Gastroesophageal sphincter (tissue), 4 donors: Measurements from ENCODE around the gene TRAPPC2L. TPM values are rescaled to one million over a fixed set of nuclear protein-coding genes. Genes with fewer than 3 reads are reported as not detected.

Experiments used
- ATAC-seq: fragments of 150-250 bp; one replicate; pipeline ENCODE4 v1.9.1; 2016; ENCODE audit warnings: mild to moderate bottlenecking, moderate library complexity
- H3K27ac ChIP-seq, 4 donors: fragments of 200-600 bp; sonication (generic) in 3 of 4; 1 replicate in 3 of 4; 2 replicates in 1 of 4; pipeline ENCODE4 v1.5.1; 2016 to 2019
- H3K27me3 ChIP-seq: fragments of 200-600 bp; sonication (generic); one replicate; pipeline ENCODE4 v1.5.1; 2019
- H3K36me3 ChIP-seq, 2 donors: fragments of 200-600 bp; sonication (generic); one replicate each; pipeline ENCODE4 v1.5.1; 2019; ENCODE audit warnings: control low read depth in 1 of 2
- H3K4me1 ChIP-seq, 3 donors: fragments of 200-600 bp; sonication (generic); 1 replicate in 2 of 3; 2 replicates in 1 of 3; pipeline ENCODE4 v1.5.1; 2016 to 2019; ENCODE audit warnings: control low read depth in 2 of 3
- H3K4me3 ChIP-seq, 2 donors: fragments of 200-600 bp; sonication (generic); one replicate each; pipeline ENCODE4 v1.5.1; 2019; ENCODE audit warnings: mild to moderate bottlenecking in 1 of 2, moderate library complexity in 1 of 2
- H3K9me3 ChIP-seq, 3 donors: fragments of 200-600 bp; sonication (generic); one replicate each; pipeline ENCODE4 v1.5.1; 2017 to 2019; ENCODE audit warnings: control low read depth in 2 of 3
- CTCF ChIP-seq, 4 experiments: fragments of 200-600 bp in 2 of 4; fragments of 450-650 bp in 2 of 4; sonication (generic) in 1 of 4; IDR thresholded peaks; one replicate each; pipeline ENCODE4 v1.5.1; 2017 to 2019; ENCODE audit warnings: antibody characterized with exemption in 4 of 4, mild to moderate bottlenecking in 2 of 4, moderate library complexity in 2 of 4
- EP300 ChIP-seq: sonication (generic); formaldehyde crosslinking; IDR thresholded peaks from one replicate; pipeline ENCODE4 v1.6.1; 2017; ENCODE audit warnings: antibody characterized with exemption, mild to moderate bottlenecking
- POLR2A ChIP-seq, 2 donors: fragments of 450-650 bp; IDR thresholded peaks; one replicate each; pipeline ENCODE4 v1.6.1; 2017; ENCODE audit warnings: antibody characterized with exemption in 2 of 2, mild to moderate bottlenecking in 2 of 2, moderate library complexity in 1 of 2
- POLR2AphosphoS5 ChIP-seq: sonication (generic); formaldehyde crosslinking; IDR thresholded peaks from one replicate; pipeline ENCODE4 v1.6.1; 2017; ENCODE audit warnings: antibody characterized with exemption
- WGBS, 2 donors: methylation state at CpG; one replicate each; pipeline ENCODE4 v1.1.5; 2018; ENCODE audit warnings: low coverage in 1 of 2; 5-methylcytosine and 5-hydroxymethylcytosine counted together
- total RNA-seq, 4 donors: library from RNA; depleted of rRNA; stranded (reverse); fragments of >200 nt; gene quantifications; one replicate each; pipeline ENCODE4 v1.1.0, GENCODE V29; 2016

Gene TRAPPC2L
- total RNA-seq, 4 donors from 2014 or later, result 18.7 to 40.0 (median 21.5) TPM

GRCh38 chr16:88854306-88855111 is 2.4 kb upstream of the TRAPPC2L start:
- Histone ChIP-seq H3K4me3 (no peak overlapping the region), H3K9me3 (no peaks in the 10 kb centered on the region), H3K27ac (no peak overlapping the region), H3K36me3 (peaks cover 0 to 42% of the 10 kb centered on the region in 2 donors), H3K27me3 (no peaks in the 10 kb centered on the region), H3K4me1 (peaks cover 0 to 54% (median 19%) of the 10 kb centered on the region in 3 donors)
- ATAC-seq, result no peak
- 45 to 82% methylated on average over 3 to 4 of the region's 20 CpGs for WGBS, 2 donors
- TF ChIP-seq POLR2A (IDR thresholded peaks at IDR 0.05), result no peak
- no peak for TF ChIP-seq CTCF (IDR thresholded peaks at IDR 0.05)
- TF ChIP-seq POLR2AphosphoS5, result no peak
- no peak for TF ChIP-seq EP300

- WGBS, 2 donors, result 78 to 80% methylated on average over 4 to 8 of the region's 8 CpGs
- H3K36me3 ChIP-seq, result peaks cover 0 to 42% of the 10 kb centered on the region in 2 donors
- no peak for ATAC-seq
- no peaks in the 10 kb centered on the region for H3K9me3 ChIP-seq
- peaks cover 0 to 56% (median 19%) of the 10 kb centered on the region in 3 donors for H3K4me1 ChIP-seq
- H3K4me3 ChIP-seq, result no peak overlapping the region
- H3K27me3 ChIP-seq, result no peaks in the 10 kb centered on the region
- H3K27ac ChIP-seq, result peak overlapping the region in 1 of 4 donors; percentile 89
- TF ChIP-seq EP300, result no peak
- no peak for TF ChIP-seq POLR2A (IDR thresholded peaks at IDR 0.05)
- no peak for TF ChIP-seq CTCF (IDR thresholded peaks at IDR 0.05)
- TF ChIP-seq POLR2AphosphoS5, result no peak
These were observed 1.8 kb upstream of the TRAPPC2L start for GRCh38 chr16:88855176-88855575.

GRCh38 chr16:88855736-88856121 is 1.2 kb upstream of the TRAPPC2L start:
- no peak for ATAC-seq
- no peak for TF ChIP-seq POLR2A (IDR thresholded peaks at IDR 0.05)
- no peak for TF ChIP-seq EP300
- Histone ChIP-seq H3K4me1 (peaks cover 0 to 56% (median 19%) of the 10 kb centered on the region in 3 donors), H3K9me3 (no peaks in the 10 kb centered on the region), H3K27ac (peak overlapping the region in 3 of 4 donors; percentile 72 to 89 (median 89)), H3K27me3 (no peaks in the 10 kb centered on the region), H3K4me3 (peak overlapping the region; percentile 80 to 98), H3K36me3 (peaks cover 0 to 42% of the 10 kb centered on the region in 2 donors)
- 67 to 81% methylated on average over 3 of the region's 13 CpGs for WGBS, 2 donors

- WGBS, 2 donors, result no CpG with 5 or more reads among the region's 53 CpGs
- peak overlapping the region in 3 of 4 donors; percentile 72 to 89 (median 89) for H3K27ac ChIP-seq
These were observed 652 bp upstream of the TRAPPC2L start for GRCh38 chr16:88856122-88856827.

More at GRCh38 chr16:88856122-88856827, 652 bp upstream of the TRAPPC2L start:
- Histone ChIP-seq H3K9me3 (no peaks in the 10 kb centered on the region), H3K4me1 (peaks cover 0 to 56% (median 19%) of the 10 kb centered on the region in 3 donors), H3K36me3 (peaks cover 0 to 42% of the 10 kb centered on the region in 2 donors), H3K4me3 (peak overlapping the region; percentile 80 to 98), H3K27me3 (no peaks in the 10 kb centered on the region)
- no peak for TF ChIP-seq POLR2AphosphoS5
- no peak for TF ChIP-seq CTCF (IDR thresholded peaks at IDR 0.05)
- no peak for TF ChIP-seq EP300
- TF ChIP-seq POLR2A (IDR thresholded peaks at IDR 0.05), result no peak
- ATAC-seq, result no peak
